Cortex of kidney (tissue), 1 donor: ENCODE data around the gene SGCD.
"Not testable (repeated sequence)": the region's sequence is repeated elsewhere in the genome, so short reads cannot be mapped to it uniquely, and the experiment has no call there.

ENCODE experiments used
- DNase-seq: peaks from one replicate; lab custom pipeline; 2025; lab: John Stamatoyannopoulos, UW

The SGCD gene

GRCh38 chr5:156570615-156571014 is 243.7 kb downstream of the SGCD start:
- no peak for DNase-seq

DNA sequence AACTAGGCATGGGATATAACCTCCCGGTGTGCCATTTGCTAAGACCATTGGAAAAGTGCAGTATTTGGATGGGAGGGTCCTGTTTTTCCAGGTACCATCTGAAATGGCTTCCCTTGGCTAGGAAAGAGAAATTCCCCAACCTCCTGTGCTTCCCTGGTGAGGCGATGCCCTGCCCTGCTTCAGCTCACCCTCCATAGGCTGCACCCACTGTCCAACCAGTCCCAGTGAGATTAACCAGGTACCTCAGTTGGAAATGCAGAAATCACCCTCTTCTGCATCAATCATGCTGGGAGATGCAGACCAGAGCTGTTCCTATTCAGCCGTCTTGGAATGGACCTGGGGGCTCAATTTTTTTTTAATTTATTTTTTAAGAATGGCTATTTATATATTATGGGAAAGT is 254.8 kb downstream of the SGCD start:
- DNase-seq: no peak

DNA sequence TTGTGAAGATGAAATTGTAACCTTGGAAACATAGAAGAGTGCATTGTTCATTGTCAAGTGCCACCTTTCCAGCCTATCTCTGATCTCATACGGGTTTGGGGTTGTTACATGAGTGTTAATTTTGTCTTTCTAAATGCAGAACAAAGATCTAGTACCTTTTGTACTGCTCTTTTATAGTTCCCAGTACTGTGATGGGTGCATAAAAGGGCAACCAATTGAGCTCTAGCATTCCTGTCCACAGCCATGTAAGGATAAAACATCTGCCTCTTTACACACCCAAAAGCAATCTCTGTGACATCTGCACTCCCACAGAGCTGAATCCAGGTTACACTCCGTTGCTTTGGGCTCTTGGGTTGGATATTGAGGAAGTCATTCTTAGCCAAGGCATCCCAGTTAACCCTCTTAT is 255.2 kb downstream of the SGCD start:
- DNase-seq: no peak

DNA sequence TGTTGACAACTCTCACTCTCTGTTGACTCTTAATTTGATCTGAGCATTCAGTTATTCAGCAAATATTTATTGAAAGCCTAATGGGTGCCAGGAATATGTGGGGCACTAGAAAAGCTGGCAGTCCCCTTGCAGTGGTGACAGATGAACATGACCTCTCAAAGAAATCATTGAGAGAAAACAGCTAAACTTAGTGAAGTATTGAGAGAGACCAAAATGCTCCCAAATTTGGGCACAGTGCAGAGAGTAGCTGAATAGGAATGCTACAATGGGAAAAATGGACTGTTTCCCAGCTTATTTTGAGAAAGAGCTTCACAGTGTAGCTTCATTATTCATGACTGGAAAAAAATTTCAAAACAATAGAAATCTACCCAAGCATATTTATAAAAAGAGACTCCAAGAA is 257.9 kb downstream of the SGCD start:
- DNase-seq: no peak

- DNase-seq: no peak
Observed at GRCh38 chr5:156585999-156586398, 259.0 kb downstream of the SGCD start.

DNA sequence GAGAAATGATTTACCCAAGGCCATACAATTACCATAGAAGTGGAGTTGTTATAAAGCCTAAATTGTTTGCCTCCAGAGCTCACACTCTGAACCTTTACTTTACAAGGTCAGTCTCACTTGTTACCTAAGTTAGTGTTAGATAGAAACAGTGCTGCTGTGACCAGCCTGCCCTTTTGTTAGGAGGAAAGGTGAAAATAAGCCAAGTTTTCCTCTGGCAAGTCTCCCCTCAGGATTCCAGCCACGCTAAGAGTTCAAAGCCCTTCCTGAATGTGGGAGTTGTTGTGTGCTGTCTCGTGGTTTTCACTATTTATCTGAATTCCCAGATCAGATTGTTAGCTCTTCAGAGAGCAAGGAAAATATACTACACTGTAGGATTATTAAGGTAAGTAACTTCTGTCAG is 260.0 kb downstream of the SGCD start:
- DNase-seq: no peak

- DNase-seq: no peak
Observed at GRCh38 chr5:156588306-156588705, 261.3 kb downstream of the SGCD start.

GRCh38 chr5:156589104-156589945 is 262.4 kb downstream of the SGCD start:
- DNase-seq: no peak

- no peak for DNase-seq
Observed at GRCh38 chr5:156589946-156590216, 262.9 kb downstream of the SGCD start.

DNA sequence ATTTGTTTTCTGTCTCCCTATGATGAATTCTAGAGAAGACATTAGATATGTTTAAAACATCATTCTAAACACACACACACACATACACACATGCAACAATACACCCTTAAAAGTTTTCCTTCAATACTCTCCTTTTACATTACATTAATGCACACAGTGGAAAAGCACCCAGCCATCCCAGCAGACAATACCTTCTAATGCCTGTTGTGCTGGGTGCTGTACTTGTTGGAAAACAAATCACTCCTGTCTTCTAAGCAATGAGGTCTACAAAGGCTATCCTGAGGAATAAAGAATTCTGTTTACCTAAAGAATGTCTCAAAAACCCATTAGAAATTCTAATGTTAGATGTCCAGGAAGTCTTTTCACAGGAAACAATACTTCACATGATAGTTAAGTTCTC is 264.0 kb downstream of the SGCD start:
- no peak for DNase-seq

- DNase-seq: no peak
Observed at GRCh38 chr5:156591631-156592030, 264.7 kb downstream of the SGCD start.

- DNase-seq: no peak
Observed at GRCh38 chr5:156593546-156593945, 266.6 kb downstream of the SGCD start.

DNA sequence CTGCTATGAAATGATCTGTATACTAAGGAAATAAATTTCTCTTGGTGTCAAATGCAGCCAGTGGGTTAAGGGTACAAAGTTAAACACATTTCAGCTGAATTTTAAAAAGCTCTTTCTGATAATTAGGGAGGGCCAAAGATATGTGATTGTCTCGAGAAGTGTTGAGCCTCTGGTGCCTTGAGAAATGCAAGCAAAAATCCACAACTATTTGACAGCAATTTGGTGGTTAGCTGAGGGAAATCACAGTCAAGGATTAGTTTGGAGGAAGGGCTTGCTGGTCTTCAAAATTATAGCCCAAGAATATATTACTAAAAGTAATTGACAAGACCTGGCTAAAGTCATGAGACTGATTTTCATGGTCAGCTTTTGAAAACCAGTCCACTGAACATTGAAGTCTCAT is 267.4 kb downstream of the SGCD start:
- DNase-seq: no peak

GRCh38 chr5:156595132-156595787 is 268.3 kb downstream of the SGCD start:
- no peak for DNase-seq

- DNase-seq: no peak
Observed at GRCh38 chr5:156597276-156597675, 270.3 kb downstream of the SGCD start.

- no peak for DNase-seq
Observed at GRCh38 chr5:156598964-156599363, 272.0 kb downstream of the SGCD start.

- DNase-seq: not testable (repeated sequence)
Observed at GRCh38 chr5:156610582-156610981, 283.6 kb downstream of the SGCD start.

- DNase-seq: no peak
Observed at GRCh38 chr5:156615901-156616300, 288.9 kb downstream of the SGCD start.

GRCh38 chr5:156617426-156617825 is 290.5 kb downstream of the SGCD start:
- no peak for DNase-seq

- DNase-seq: no peak
Observed at GRCh38 chr5:156618601-156619000, 291.6 kb downstream of the SGCD start.

DNA sequence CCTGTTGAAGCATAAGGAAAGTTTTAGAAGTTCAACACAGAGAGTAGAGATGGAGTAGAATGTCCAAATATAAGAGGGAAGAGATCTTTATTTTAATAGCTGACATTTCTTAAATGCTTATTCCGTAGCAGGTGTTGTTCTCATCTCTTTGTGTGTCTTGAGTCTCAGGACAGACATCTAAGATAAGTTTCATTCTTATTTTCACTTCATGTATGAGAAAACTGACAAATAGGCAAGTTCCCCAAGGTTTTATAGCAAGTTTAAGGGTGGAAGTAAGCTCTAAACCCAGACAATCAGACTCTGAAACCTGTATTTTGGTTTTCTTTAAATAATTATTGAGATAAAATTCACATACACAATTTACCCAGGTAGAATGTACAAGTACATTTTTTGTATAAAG is 294.8 kb downstream of the SGCD start:
- DNase-seq: no peak

GRCh38 chr5:156623381-156624040 is 296.5 kb downstream of the SGCD start:
- no peak for DNase-seq

GRCh38 chr5:156624686-156625085 is 297.7 kb downstream of the SGCD start:
- no peak for DNase-seq
